Activated CD8-positive, alpha-beta memory T cell treated with anti-CD3 and anti-CD28 coated beads, Interleukin-2, amount 50 U/mL, for 24 hours (primary cell): ENCODE measurements around the gene VPS13D.
"Not testable (repeated sequence)": the region's sequence is repeated elsewhere in the genome, so short reads cannot be mapped to it uniquely, and the experiment has no call there.

Experiments
- DNase-seq: peaks from one replicate; pipeline ENCODE4 v3.0.0-alpha.2; 2020; ENCODE audit errors: extremely low read depth

The VPS13D gene

DNA sequence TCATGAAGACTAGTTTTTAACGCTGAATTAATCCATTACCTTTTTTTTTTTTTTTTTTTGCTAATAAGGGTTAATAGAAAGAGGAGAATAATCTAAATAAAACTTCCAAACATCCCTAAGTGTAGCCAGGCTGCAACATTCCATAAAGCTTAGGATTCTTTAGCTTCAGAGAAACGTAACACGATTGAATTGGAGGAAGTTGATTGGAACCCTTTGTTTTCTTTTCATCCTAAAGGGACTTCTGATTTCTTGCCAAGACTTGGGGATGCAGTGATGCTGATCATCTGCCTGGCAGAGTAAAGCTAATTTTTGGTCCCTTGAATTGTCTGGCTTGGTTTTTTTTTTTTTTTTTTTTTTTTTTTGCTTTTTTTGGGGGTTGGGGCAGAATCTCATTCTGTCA lies 142.9 kb downstream of the VPS13D start:
- no peak for DNase-seq

DNA sequence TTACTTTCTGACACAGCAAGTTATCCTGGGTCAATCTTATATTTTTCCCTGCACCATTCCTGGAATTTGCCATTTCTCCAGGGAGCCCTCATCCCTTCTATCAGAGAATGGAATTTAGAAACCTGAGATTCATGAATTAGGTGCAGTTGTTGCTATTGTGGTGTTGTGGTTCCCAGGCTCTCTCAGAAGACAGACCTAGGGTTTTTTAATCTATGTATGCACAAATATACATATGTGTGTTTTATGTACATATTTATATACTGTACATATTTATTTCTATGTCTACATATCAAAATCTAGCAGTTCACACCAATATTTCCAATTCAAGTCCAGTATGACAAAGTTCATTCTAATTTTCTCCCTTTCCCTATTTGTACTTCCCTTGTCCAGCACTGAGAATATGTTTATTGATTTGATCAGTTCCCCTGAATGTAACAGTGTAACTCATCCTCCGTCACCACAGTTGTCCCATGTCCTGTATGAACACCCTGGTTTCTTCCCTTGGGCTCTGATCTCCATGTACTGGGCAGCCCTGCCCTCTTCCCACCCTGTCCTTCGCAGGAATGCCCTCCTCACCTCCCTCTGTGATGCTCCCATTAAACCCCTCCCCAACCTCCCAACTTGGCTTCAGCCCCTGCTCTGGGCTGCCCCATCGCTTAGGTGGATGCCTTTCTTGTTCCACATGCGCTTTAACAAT lies 145.5 kb downstream of the VPS13D start:
- no peak for DNase-seq

DNA sequence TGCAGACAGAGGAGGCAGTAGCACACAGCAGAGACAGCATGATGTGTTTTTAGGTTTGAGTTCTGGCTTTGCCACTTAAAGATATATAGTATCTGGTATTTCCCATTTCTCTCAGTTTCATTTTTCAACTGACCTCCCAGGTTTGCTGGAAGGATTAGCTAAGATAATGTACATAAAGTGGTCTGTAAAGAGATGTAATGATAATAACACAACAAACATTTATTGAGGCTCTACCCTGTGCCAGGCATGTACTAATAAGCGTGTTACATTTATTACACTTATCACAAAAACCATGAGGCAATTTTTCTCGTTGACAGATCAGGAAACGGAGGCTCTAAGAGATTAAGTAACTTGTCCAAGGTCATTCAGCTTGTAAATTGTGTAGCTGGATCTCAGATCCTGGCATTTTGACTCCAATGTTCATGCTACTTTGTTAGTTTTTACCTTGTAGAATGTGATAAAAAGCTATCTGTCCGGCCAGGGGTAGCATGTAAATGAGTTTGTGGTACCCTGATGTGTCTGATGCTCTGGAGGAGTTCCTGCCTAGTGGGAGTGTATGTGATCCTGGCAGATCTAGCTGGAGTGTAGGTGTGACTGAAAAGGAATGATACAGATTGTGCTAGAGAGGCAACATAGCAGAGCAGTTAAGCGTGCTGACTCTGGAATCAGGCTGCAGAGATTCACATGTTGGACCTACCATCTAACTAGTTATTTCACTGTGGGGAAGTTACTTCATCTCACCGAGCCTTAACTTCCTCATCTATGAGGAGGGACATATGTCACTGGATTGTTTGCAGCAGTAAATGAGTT lies 146.6 kb downstream of the VPS13D start:
- DNase-seq: no peak

DNA sequence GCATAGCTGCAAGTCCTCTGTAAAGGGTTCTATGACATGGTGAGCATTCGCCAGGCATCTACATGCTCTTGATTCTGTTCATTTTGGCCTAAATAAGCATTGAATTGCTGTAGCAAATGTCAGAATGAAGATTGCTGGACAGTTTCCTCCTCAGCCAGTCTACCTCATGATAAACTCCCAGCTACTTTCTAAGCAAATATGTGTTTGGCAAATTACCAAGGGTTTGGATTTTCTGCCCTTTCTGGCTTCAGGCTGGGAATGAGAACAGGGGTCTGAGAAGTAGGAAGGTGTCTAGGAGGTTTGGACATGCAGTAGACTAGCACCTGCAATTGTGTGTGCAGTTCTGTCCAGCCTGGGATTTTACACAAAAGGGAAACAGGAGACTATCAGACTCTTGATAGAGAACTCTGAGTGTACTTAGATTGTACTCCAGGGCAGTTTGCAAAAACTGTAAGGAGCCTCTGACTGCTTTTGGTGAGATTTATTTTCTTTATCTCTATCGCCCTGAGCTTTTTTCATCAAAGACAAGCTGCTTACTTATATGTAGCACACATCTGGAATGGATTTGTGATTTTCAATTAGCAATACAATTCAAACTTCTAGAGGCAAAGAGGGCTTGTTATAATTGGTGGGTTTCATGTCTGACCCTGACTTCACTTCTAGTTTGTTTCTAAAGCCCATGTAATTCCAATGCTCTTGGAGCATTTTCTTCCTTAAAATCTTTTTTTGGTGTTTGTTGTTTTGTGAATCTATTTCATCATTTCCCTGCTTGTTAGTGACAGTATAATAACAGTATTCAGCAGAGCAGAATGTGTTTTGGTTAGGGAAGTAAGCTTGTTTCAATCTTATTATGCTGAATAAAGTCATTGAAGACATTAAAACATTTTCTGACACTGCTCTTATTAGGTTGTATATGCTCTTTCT lies 150.8 kb downstream of the VPS13D start:
- DNase-seq: no peak

DNA sequence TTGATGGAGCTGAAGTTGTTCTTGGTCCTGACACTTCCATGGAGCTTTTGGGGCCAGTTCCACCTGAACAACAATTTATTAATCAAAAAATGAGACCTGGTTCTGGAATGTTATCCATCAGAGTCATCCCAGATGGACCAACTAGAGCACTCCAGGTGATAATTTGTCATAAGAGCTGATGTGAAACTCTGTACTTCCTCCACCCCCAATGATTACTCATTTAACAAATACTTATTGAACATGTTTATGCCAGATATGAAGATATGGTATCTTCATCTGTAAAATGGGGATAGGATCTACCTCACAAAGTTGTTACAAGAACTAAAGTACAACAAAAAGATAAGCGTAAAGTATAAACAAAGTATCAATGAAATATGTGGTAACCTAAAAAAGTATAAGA lies 153.2 kb downstream of the VPS13D start:
- DNase-seq: no peak

DNA sequence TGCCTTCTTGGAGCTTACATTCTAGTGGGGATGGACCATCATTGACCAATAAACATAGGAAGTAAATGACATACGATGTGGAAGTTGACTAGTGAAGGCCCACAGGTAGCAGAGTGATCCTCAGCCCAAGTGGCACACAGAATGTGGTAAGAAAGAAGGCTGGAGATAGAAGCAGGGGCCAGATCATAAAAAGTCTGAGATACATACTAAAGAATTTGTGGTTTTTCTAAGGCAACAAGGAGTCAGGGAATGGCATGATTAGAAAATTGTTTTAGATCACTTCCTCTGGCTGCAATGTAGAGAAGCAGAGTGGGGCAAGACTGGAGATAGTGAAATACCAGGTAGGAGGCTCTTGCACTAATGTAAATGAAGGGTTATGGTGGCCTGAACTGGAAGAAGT lies 154.0 kb downstream of the VPS13D start:
- no peak for DNase-seq

DNA sequence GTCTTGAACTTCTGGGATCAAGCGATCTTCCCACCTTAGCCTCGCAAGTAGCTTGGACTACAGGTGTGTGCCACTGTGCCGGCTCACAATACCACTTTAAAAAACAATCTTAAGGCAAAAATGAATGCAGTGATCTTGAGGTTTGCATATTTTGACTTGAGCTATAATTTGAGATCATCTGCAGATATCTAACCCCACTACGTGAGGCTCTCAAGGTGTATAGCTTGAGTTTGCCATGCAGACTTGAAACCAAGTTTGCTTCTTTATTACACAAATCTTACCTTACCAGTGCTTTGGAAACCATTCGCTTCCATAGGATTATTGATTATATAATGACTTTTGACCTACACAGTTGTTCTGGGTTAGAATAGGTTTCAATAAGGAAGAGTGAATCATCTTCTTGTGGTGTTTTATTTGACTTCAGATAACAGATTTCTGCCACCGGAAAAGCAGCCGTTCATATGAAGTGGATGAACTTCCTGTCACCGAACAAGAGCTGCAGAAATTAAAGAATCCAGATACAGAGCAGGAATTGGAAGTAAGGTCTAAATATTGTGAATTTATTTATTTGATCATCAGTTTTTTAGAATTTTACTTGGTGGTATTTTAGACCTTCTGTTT lies 155.1 kb downstream of the VPS13D start:
- DNase-seq: no peak

DNA sequence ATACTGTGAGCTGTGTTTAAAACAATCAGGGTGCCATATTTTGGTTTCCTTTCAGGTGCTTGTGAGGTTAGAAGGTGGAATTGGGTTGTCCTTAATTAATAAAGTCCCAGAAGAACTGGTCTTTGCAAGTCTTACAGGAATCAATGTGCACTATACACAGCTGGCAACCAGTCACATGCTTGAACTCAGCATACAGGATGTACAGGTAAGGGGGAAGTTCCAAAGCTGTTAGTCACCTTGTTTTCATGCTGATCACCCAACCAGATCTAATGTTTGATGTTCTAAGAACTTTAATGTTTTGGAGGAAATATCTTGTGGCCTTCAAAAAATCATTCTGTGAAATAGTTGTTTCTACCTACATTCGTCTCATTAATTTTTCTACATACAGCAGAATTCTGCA lies 156.3 kb downstream of the VPS13D start:
- DNase-seq: no peak

DNA sequence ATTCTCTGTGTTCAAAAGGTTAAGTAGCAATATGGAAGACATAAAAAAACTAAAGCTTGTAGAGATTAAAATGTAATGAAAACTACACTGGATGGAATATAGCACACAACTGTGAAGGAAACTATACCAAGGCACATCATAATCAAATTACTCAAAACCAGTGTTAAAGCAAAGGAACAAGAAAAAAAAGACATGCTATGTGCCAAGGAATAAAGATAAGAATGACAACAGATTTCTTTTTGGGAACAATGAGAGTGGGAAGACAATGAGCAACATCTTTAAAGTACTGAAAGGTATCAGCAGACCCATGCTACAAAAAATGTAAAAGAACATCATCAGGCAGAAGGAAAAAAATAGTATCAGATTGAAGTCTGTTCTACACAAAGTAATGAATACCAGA lies 157.8 kb downstream of the VPS13D start:
- no peak for DNase-seq

DNA sequence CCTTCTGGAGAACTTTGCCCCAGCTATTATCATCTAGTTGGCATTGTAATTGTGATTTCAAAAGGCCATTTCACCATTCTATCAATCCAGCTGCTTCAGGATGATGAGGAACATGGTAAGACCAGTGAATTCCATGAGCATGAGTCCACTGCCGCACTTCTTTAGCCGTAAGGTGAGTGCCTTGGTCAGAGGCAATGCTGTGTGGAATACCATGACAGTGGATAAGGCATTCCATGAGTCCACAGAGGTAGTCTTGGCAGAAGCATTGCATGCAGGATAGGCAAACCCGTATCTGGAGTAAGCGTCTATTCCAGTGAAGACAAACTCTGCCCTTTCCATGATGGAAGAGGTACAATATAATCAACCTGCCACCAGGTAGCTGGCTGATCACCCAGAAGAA lies 160.5 kb downstream of the VPS13D start:
- not testable (repeated sequence) for DNase-seq

DNA sequence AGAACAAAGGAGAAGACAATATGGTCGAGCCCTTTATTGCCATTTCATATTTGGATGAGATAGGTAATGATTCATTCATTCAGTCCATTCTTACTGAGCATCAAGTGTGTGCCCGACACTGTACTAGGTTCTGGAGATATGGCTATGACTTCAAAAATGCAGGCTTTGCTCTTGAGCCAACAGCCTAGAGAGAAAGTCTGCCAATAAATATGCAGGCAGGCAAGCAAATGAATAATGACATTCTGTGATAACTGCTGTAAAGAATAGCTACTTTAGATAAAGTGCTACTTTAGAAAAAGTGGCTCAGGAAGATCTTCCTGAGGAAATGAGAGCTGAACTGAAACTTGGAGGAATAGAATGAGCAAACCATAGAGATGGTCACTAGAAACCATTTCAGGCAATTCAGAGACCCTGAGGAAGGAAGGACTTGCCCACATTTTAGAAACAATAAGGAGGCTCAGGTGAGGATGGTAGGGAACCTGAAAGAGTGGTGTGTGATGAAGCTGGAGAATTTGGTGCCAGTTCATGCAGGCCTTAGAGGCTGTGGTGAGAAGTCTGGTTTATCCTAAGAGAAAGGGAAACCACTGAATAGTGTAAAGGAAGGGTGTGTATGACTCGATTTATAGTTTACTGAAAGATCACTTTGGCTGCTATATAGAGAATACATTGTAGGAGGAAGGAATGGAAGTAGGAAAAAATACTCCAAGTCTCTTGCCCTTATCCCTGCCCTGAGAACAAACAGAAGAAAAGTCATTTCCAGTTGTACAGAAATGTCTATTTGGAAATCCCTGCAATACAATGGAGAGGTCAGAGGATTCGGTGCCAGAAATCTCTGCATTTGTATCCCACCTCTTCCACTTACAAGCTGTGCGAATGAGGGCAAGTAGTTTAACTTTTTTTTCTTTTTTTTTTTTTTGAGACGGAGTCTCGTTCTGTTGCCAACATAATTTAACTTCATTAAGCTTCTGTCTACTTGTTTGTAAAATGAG lies 167.9 kb downstream of the VPS13D start:
- DNase-seq: no peak

DNA sequence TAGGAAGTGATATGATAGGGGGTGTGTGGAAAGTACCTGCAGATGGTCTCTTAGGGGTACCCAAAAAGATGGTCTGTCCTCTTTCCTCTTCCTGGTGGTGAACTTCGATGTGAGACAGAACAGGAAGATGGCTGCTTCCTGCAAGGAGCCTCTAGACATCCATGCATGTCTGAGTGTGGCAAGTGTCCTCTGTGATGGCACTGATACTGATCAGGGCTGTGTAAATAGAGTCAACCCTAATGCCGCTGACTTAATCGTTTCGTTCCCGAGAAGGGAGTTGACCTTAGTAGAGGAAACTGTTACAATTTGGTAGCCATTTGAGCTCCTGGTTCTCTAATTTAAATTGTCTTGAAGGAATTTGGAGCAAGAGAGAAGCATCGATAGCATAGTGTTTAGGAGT lies 168.6 kb downstream of the VPS13D start:
- no peak for DNase-seq

DNA sequence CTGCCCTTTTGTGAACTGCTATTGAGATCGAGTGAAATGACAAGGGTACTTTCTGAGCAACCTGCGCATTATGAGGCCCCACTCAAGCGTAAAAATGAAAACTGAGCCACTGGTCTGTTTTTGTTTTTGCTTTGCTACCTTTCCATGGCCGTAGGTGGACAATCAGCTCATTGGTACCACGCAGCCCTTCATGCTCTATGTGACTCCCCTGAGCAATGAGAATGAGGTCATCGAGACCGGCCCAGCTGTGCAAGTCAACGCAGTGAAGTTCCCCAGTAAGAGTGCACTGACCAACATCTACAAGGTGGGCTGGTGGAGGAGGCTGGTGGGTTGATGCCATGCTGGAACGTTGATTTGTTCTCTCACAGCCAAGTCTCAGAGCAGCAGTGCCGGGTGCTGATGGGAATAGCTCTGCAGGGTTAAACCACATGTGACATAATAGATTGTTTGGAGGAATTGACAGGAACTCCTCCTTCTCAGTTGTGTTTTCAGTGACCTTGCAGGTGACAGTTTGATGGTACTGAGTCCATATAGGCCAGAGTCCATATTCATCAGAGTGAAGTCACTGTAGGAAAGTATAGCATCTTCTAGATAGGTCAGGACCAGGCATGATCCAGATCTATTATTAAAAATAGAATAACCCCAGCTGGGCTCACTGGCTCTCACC lies 170.3 kb downstream of the VPS13D start:
- no peak for DNase-seq

DNA sequence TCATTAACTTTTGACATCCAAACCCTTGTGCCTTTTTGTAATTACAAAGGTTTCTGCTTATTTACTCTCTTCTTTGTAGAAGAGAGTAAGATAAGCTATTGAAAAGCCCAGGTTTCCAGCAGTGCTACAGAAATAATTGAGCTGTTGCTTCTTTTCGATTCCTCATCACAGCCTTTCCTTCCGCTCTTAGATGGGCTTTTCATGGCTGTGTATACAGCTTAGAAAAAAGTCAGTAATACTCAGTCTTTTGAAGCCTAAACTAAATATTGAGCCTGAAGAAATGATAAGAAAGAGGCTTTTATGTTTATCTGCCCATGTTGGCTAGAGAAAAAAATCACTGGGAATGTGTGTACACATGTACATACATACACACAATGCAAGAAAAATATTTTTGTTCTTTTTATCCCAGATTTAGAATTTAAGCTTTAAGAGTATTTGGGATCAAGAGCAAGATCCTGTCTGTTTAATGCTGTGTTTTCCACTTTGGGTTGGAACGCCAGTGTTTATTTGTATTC lies 172.4 kb downstream of the VPS13D start:
- DNase-seq: no peak

DNA sequence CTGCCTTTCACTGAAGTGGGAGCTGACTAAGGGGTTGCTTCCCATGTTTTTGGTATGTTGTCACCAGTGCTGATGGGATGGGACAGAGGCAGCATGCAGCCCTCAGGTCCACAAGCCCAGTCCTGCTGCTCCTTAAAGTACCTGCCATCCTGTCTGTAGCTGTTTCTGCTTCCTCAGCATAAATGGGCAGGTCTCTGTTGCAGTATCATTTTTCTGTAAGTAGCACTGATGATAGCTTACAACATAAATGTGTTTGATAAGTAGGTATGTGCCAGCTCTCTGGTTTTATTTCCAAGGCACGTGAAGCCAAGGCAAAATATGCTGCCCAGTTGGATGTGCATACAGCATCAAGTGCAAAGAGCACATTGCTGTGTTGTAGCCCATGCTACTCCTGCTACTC lies 173.0 kb downstream of the VPS13D start:
- no peak for DNase-seq

DNA sequence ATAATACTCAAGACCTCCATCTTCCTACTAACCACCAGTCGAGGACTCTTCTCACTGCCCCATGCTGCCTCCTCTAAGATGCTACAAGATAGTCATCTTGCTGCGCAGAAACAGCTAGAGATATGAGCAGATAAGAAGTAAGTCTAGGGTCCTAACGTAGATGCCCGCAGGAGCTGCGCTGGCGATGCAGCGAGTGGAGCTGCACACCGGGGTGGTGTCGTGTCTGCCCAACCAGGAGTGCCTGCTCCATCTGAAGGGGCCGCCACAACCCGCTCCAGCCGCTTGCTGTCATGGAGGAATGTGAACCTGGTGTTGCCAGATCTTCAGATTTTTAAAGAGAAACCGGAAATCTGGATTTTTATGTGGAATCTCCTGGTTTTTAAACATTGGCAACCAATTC lies 175.1 kb downstream of the VPS13D start:
- DNase-seq: no peak

DNA sequence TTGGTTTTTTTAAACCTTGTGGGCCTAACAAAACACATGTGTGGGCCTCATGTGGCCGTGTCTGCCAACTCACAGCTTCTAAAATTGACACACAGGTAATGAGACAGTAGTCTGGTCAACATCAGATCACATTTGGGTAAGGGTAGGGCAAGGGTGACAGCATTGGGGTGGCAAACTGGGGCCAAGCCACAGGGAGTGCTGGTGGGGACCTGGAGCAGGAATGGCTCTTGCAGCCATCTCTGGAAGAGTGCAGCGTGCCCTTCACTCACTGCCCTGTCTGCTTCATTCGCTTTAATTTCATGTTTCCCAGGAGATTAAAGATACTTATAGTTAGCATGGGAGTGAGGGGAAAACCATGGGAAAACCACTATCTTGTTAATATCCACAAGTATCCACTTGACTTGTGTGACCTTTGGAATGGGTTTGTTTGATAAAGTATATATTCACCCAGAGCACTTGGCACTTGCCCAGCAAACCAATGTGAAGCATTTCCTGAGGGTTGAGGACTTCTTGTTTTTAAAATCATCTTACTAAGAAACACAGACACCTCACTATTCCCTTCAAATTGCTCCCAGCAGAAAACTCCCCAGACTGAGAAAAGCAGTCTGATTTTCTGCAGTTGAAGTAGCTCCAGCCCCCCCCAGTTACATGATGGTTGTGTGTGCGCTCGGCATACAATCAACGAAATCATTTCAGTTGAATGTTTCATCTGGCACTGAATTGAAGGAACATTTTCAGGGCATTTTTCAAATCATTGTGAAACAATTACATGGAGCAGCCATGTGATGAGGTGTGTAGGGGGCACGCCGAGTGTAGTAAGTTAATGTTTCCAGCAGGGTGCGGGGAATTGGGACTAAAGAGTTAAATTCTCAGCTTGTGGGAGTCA lies 175.7 kb downstream of the VPS13D start:
- no peak for DNase-seq

DNA sequence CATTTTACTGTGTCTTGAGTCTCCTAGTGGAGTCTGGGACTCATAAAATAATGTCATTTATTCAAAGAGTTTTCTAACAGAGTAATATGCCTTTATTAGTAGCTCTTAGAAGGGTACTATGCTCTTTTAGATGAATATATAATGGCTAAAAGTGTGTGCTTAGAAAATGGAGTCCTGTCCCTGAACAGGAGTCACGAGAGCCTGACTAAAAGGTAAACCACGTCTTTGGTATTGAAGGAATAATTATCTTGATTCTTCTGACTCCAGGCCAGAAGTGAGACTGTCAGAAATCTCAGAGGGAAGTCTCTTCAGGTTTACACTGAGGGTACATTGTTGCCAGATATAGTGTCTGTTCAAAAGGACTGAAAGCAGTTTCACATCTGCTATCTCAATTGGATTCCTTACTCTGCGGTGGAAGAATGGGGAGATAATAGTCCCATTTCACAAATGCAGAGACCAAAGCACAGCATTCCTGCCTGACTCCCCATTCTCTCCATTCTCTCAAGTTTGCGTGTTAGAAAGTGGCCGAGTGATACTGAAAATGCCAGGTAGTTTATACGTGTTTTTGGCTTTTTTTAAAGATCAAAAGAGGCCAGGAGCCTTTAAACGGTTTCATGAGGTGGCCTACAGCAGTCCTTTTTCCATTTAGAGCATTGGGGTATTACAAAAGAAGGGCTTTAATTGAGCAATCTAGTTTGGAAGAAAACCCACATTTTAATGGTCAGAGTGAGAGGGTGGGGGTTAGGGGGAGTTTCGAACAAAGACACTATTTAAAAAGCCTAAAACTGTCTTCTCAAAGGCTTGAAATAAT lies 176.6 kb downstream of the VPS13D start:
- DNase-seq: no peak
